HFFc6 (cell line): ENCODE data around the gene ZNF79. TPM values are rescaled to one million over a fixed set of nuclear protein-coding genes. Genes with fewer than 3 reads are reported as not detected.

Source experiments
- DNase-seq: peaks from one replicate; pipeline ENCODE4 v3.0.0-alpha.2; 2018
- H3K27ac Mint-ChIP-seq: 2 replicates; pipeline ENCODE4 v1.8.0; 2020; ENCODE audit warnings: mild to moderate bottlenecking, mixed read lengths
- H3K27me3 Mint-ChIP-seq: 2 replicates; pipeline ENCODE4 v1.8.0; 2021; ENCODE audit warnings: mild to moderate bottlenecking, moderate library complexity, mixed read lengths; ENCODE audit not compliant: insufficient read depth
- H3K36me3 Mint-ChIP-seq: 2 replicates; pipeline ENCODE4 v1.8.0; 2021; ENCODE audit warnings: low read depth, mixed read lengths
- H3K4me1 Mint-ChIP-seq: 2 replicates; pipeline ENCODE4 v1.8.0; 2020; ENCODE audit warnings: low read depth, mixed read lengths
- H3K4me3 Mint-ChIP-seq: 2 replicates; pipeline ENCODE4 v1.8.0; 2020; ENCODE audit warnings: mild to moderate bottlenecking, moderate library complexity, mixed read lengths
- H3K9me3 Mint-ChIP-seq: 2 replicates; pipeline ENCODE4 v1.8.0; 2020; ENCODE audit warnings: mild to moderate bottlenecking, mixed read lengths
- CTCF ChIP-seq: fragments of 200-600 bp; sonication (generic); IDR thresholded peaks from 2 replicates; pipeline ENCODE4 v1.5.0; 2021; ENCODE audit warnings: antibody characterized with exemption, mild to moderate bottlenecking
- total RNA-seq, 6 experiments: library from RNA; stranded (reverse); fragmentation: NEBNext Ultra II Directional; extraction: Animal tissue kit (Norgen Biotek cat#: 25700); gene quantifications; 2 replicates in 1 of 6; 3 replicates in 5 of 6; pipeline ENCODE4 v1.2.3, GENCODE V29; 2021

The ZNF79 gene
- total RNA-seq, 6 experiments from 2014 or later: 6.7 to 8.5 (median 7.6) TPM

GRCh38 chr9:127390248-127390545 lies 34.0 kb upstream of the ZNF79 start:
- no peak overlapping the region for H3K4me3 Mint-ChIP-seq
- H3K36me3 Mint-ChIP-seq: no peaks in the 10 kb centered on the region
- no peak overlapping the region for H3K27ac Mint-ChIP-seq
- DNase-seq: no peak
- no peaks in the 10 kb centered on the region for H3K9me3 Mint-ChIP-seq
- no peak for TF ChIP-seq CTCF
- peaks cover 25% of the 10 kb centered on the region for H3K4me1 Mint-ChIP-seq
- peaks cover 9% of the 10 kb centered on the region for H3K27me3 Mint-ChIP-seq

GRCh38 chr9:127390563-127390962 lies 33.6 kb upstream of the ZNF79 start:
- Mint-ChIP-seq H3K27me3 (peaks cover 8% of the 10 kb centered on the region), H3K4me3 (no peak overlapping the region), H3K27ac (no peak overlapping the region), H3K4me1 (peaks cover 29% of the 10 kb centered on the region), H3K36me3 (no peaks in the 10 kb centered on the region), H3K9me3 (no peaks in the 10 kb centered on the region)
- TF ChIP-seq CTCF: no peak
- no peak for DNase-seq

GRCh38 chr9:127392166-127392565 lies 32.0 kb upstream of the ZNF79 start:
- Mint-ChIP-seq H3K27me3 (peaks cover 6% of the 10 kb centered on the region), H3K4me1 (peaks cover 39% of the 10 kb centered on the region), H3K36me3 (no peaks in the 10 kb centered on the region), H3K4me3 (no peak overlapping the region), H3K9me3 (no peaks in the 10 kb centered on the region), H3K27ac (no peak overlapping the region)
- TF ChIP-seq CTCF: no peak
- no peak for DNase-seq

- no peak overlapping the region for H3K27ac Mint-ChIP-seq
- H3K9me3 Mint-ChIP-seq: no peaks in the 10 kb centered on the region
- H3K27me3 Mint-ChIP-seq: peaks cover 6% of the 10 kb centered on the region
- no peaks in the 10 kb centered on the region for H3K36me3 Mint-ChIP-seq
- H3K4me1 Mint-ChIP-seq: peaks cover 37% of the 10 kb centered on the region
- DNase-seq: no peak
- no peak overlapping the region for H3K4me3 Mint-ChIP-seq
- TF ChIP-seq CTCF: no peak
Measured at GRCh38 chr9:127392976-127393375, 31.2 kb upstream of the ZNF79 start.

- H3K27me3 Mint-ChIP-seq: peaks cover 6% of the 10 kb centered on the region
- no peaks in the 10 kb centered on the region for H3K36me3 Mint-ChIP-seq
- H3K27ac Mint-ChIP-seq: no peak overlapping the region
- TF ChIP-seq CTCF: peak; percentile 61
- H3K9me3 Mint-ChIP-seq: no peaks in the 10 kb centered on the region
- peaks cover 34% of the 10 kb centered on the region for H3K4me1 Mint-ChIP-seq
- no peak overlapping the region for H3K4me3 Mint-ChIP-seq
- DNase-seq: peak; percentile 24
Measured at GRCh38 chr9:127393645-127394044, 30.5 kb upstream of the ZNF79 start.
